ENCODE measurements around the gene UEVLD. TPM values are rescaled to one million over a fixed set of nuclear protein-coding genes. Genes with fewer than 3 reads are reported as not detected.

UEVLD gene
- polyA plus RNA-seq, 1 donor from 2014 or later: 11.3 TPM

DNA sequence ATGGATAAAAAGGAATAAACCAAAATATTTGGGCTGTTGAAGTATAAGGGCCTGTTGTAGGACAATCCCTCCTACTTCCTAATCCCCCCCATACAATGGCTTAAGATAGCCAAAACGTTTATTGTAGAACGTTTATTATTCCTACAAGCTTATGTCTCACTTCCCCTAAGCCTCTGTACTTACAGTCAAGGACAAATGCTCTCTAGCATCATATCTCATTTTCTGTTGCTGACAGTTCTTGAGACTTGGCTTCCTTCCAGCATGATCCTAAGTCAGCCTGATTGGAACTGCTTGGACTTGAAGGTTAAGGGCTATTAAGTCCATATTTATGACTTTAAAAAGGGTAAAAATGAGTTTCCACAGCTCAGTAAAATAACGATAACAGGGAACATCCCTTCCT is 19.8 kb upstream of the UEVLD start:
- TF ChIP-seq SMC3 (conservative IDR thresholded peaks at IDR 0.05; ENCODE audit: poor library complexity) (no peak), TAF1 (IDR thresholded peaks at IDR 0.05; ENCODE audit: low read depth) (no peak), RAD21 (conservative IDR thresholded peaks at IDR 0.05) (no peak), POLR2AphosphoS5 (IDR thresholded peaks at IDR 0.05) (no peak), EZH2 (IDR thresholded peaks at IDR 0.05; ENCODE audit: borderline replicate concordance, insufficient read depth, low read length, poor library complexity, severe bottlenecking) (no peak), EP300 (conservative IDR thresholded peaks at IDR 0.05; ENCODE audit: poor library complexity, severe bottlenecking) (no peak), MXI1 (conservative IDR thresholded peaks at IDR 0.05; ENCODE audit: poor library complexity, severe bottlenecking) (no peak)
- TF ChIP-seq, protein P1, sequence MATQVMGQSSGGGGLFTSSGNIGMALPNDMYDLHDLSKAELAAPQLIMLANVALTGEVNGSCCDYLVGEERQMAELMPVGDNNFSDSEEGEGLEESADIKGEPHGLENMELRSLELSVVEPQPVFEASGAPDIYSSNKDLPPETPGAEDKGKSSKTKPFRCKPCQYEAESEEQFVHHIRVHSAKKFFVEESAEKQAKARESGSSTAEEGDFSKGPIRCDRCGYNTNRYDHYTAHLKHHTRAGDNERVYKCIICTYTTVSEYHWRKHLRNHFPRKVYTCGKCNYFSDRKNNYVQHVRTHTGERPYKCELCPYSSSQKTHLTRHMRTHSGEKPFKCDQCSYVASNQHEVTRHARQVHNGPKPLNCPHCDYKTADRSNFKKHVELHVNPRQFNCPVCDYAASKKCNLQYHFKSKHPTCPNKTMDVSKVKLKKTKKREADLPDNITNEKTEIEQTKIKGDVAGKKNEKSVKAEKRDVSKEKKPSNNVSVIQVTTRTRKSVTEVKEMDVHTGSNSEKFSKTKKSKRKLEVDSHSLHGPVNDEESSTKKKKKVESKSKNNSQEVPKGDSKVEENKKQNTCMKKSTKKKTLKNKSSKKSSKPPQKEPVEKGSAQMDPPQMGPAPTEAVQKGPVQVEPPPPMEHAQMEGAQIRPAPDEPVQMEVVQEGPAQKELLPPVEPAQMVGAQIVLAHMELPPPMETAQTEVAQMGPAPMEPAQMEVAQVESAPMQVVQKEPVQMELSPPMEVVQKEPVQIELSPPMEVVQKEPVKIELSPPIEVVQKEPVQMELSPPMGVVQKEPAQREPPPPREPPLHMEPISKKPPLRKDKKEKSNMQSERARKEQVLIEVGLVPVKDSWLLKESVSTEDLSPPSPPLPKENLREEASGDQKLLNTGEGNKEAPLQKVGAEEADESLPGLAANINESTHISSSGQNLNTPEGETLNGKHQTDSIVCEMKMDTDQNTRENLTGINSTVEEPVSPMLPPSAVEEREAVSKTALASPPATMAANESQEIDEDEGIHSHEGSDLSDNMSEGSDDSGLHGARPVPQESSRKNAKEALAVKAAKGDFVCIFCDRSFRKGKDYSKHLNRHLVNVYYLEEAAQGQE (IDR thresholded peaks at IDR 0.05; ENCODE audit: borderline replicate concordance): no peak
- TF ChIP-seq, protein P2, sequence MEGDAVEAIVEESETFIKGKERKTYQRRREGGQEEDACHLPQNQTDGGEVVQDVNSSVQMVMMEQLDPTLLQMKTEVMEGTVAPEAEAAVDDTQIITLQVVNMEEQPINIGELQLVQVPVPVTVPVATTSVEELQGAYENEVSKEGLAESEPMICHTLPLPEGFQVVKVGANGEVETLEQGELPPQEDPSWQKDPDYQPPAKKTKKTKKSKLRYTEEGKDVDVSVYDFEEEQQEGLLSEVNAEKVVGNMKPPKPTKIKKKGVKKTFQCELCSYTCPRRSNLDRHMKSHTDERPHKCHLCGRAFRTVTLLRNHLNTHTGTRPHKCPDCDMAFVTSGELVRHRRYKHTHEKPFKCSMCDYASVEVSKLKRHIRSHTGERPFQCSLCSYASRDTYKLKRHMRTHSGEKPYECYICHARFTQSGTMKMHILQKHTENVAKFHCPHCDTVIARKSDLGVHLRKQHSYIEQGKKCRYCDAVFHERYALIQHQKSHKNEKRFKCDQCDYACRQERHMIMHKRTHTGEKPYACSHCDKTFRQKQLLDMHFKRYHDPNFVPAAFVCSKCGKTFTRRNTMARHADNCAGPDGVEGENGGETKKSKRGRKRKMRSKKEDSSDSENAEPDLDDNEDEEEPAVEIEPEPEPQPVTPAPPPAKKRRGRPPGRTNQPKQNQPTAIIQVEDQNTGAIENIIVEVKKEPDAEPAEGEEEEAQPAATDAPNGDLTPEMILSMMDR (IDR thresholded peaks at IDR 0.05; ENCODE audit: poor library complexity, severe bottlenecking): no peak
- Histone ChIP-seq H3K9me3 (ENCODE audit: low read length) (no peaks in the 10 kb centered on the region), H2AFZ (ENCODE audit: low read depth, low read length) (no peak overlapping the region), H3K4me2 (ENCODE audit: low read length) (no peak overlapping the region), H3K79me2 (replicated peaks; ENCODE audit: insufficient read depth, low read length) (no peaks in the 10 kb centered on the region), H3K27me3 (ENCODE audit: insufficient read depth, low read depth, low read length) (no peaks in the 10 kb centered on the region), H3K9ac (ENCODE audit: low read length) (no peak overlapping the region), H3K4me3 (ENCODE audit: low read length) (no peak overlapping the region), H4K20me1 (ENCODE audit: insufficient read depth) (no peaks in the 10 kb centered on the region), H3K36me3 (ENCODE audit: insufficient read depth, low read length) (peaks cover under 1% of the 10 kb centered on the region), H3K27ac (ENCODE audit: low read length) (no peak overlapping the region), H3K9me2 (ENCODE audit: insufficient read depth, low read length) (no peaks in the 10 kb centered on the region), H3F3A (ENCODE audit: insufficient read depth, low read length, poor library complexity, severe bottlenecking) (no peaks in the 10 kb centered on the region)

DNA sequence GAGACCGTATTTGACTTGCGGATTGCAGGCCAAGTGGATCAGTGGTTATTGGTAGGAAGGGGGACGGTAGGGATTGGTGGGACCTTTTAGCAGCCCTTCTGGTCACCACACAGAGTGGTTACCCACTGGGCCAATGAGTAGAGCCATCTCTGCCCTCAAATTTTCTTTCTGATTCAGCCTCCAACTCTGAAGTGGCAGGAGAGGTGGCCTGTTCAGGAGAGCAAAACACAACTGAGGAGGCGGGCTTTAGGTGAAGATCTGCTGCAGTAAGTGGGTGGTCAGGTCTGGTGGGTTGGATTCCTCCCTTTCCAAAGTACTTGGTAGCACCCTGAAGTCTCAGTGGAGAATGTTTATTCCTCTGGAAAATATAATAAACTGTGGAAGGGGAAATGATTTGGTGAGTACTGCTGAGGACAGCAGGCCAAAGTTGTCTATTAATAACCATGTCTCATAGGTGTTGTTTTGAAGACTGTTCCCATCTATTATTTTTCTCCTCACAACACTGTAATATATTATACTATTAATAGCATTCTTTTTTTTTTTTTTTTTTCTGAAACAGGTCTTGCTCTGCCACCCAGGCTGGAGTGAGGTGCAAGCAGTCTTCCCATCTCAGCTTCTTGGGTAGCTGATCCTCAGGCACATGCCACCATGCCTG is 12.5 kb upstream of the UEVLD start:
- H2AFZ ChIP-seq (ENCODE audit: low read depth, low read length): no peak overlapping the region
- TF ChIP-seq SMC3 (conservative IDR thresholded peaks at IDR 0.05; ENCODE audit: poor library complexity) (no peak), RAD21 (conservative IDR thresholded peaks at IDR 0.05) (no peak), EP300 (conservative IDR thresholded peaks at IDR 0.05; ENCODE audit: poor library complexity, severe bottlenecking) (no peak), EZH2 (IDR thresholded peaks at IDR 0.05; ENCODE audit: borderline replicate concordance, insufficient read depth, low read length, poor library complexity, severe bottlenecking) (no peak), TAF1 (IDR thresholded peaks at IDR 0.05; ENCODE audit: low read depth) (no peak), MXI1 (conservative IDR thresholded peaks at IDR 0.05; ENCODE audit: poor library complexity, severe bottlenecking) (no peak), POLR2AphosphoS5 (IDR thresholded peaks at IDR 0.05) (no peak)
- TF ChIP-seq, protein P1 (IDR thresholded peaks at IDR 0.05; ENCODE audit: borderline replicate concordance): no peak
- TF ChIP-seq, protein P2 (IDR thresholded peaks at IDR 0.05; ENCODE audit: poor library complexity, severe bottlenecking): no peak
- H4K20me1 ChIP-seq (ENCODE audit: insufficient read depth): no peaks in the 10 kb centered on the region
- H3K36me3 ChIP-seq (ENCODE audit: insufficient read depth, low read length): no peaks in the 10 kb centered on the region
- H3F3A ChIP-seq (ENCODE audit: insufficient read depth, low read length, poor library complexity, severe bottlenecking): no peaks in the 10 kb centered on the region
- no peak overlapping the region for H3K27ac ChIP-seq (ENCODE audit: low read length)
- no peaks in the 10 kb centered on the region for H3K9me2 ChIP-seq (ENCODE audit: insufficient read depth, low read length)
- H3K27me3 ChIP-seq (ENCODE audit: insufficient read depth, low read depth, low read length): no peaks in the 10 kb centered on the region
- no peak overlapping the region for H3K4me3 ChIP-seq (ENCODE audit: low read length)
- H3K4me2 ChIP-seq (ENCODE audit: low read length): no peak overlapping the region
- no peaks in the 10 kb centered on the region for H3K9me3 ChIP-seq (ENCODE audit: low read length)
- H3K9ac ChIP-seq (ENCODE audit: low read length): no peak overlapping the region
- no peaks in the 10 kb centered on the region for H3K79me2 ChIP-seq (replicated peaks; ENCODE audit: insufficient read depth, low read length)
